H1 (cell line): Measurements from ENCODE around the gene BAG1. TPM values are rescaled to one million over a fixed set of nuclear protein-coding genes. Genes with fewer than 3 reads are reported as not detected.

Experiments
- CTCF ChIA-PET: fragments of 300-600 bp; sonication (Branson Sonifier 250); formaldehyde crosslinking; loops from one replicate; lab custom pipeline; 2021; ENCODE audit not compliant: partially characterized antibody; lab: Charles Lee
- POLR2A ChIA-PET: fragments of 300-600 bp; sonication (Branson Sonifier 250); formaldehyde crosslinking; loops from one replicate; lab custom pipeline; 2021; ENCODE audit warnings: inconsistent platforms; ENCODE audit not compliant: partially characterized antibody; lab: Charles Lee
- DNase-seq, 2 experiments: peaks; one replicate each; pipeline versions ENCODE4 v3.0.0 to v3.0.0-alpha.2; 2010 to 2022; ENCODE audit warnings: low spot score in 2 of 2, low read depth in 1 of 2, mixed read lengths in 1 of 2
- FAIRE-seq: peaks from 2 replicates; lab custom pipeline; 2011; peaks lifted over from hg19 to GRCh38; lab: Jason Lieb, UNC
- H2AFZ ChIP-seq: 2 replicates; pipeline ENCODE4 v1.8.1; 2012; ENCODE audit warnings: low read length, inconsistent platforms
- H2AK5ac ChIP-seq: 2 replicates; pipeline ENCODE4 v1.6.1; 2013; ENCODE audit warnings: low read depth, low read length
- H2BK120ac ChIP-seq: replicated peaks from 2 replicates; pipeline ENCODE3; 2013; ENCODE audit warnings: low read depth, low read length, inconsistent platforms
- H2BK12ac ChIP-seq: 2 replicates; pipeline ENCODE4 v1.6.1; 2013; ENCODE audit warnings: low read depth, low read length
- H2BK15ac ChIP-seq: 2 replicates; pipeline ENCODE4 v1.6.1; 2013; ENCODE audit warnings: low read length
- H2BK20ac ChIP-seq: 2 replicates; pipeline ENCODE4 v1.6.1; 2013; ENCODE audit warnings: low read length
- H2BK5ac ChIP-seq: 2 replicates; pipeline ENCODE4 v1.6.1; 2013; ENCODE audit warnings: low read depth, low read length
- H3K14ac ChIP-seq: 2 replicates; pipeline ENCODE4 v1.6.1; 2013; ENCODE audit warnings: inconsistent platforms; ENCODE audit not compliant: insufficient read length
- H3K18ac ChIP-seq: 2 replicates; pipeline ENCODE4 v1.6.1; 2013; ENCODE audit warnings: low read length; ENCODE audit errors: extremely low read depth
- H3K23ac ChIP-seq: 2 replicates; pipeline ENCODE4 v1.6.1; 2013; ENCODE audit warnings: inconsistent platforms; ENCODE audit not compliant: insufficient read length
- H3K23me2 ChIP-seq: 2 replicates; pipeline ENCODE4 v1.6.1; 2013; ENCODE audit warnings: low read depth, low read length
- H3K27ac ChIP-seq: 2 replicates; pipeline ENCODE4 v1.6.1; 2011; ENCODE audit warnings: low read depth, low read length, inconsistent platforms
- H3K27me3 ChIP-seq, 4 experiments: replicated peaks in 1 of 4; 1 replicate in 1 of 4; 2 replicates in 3 of 4; pipeline versions ENCODE4 v1.6.1 to v1.8.1; 2011 to 2013; ENCODE audit warnings: low read length in 3 of 4, mild to moderate bottlenecking in 3 of 4, inconsistent platforms in 2 of 4, mixed read lengths in 2 of 4, moderate library complexity in 1 of 4; ENCODE audit not compliant: control insufficient read depth in 3 of 4, insufficient read depth in 3 of 4; ENCODE audit errors: extremely low read depth in 1 of 4
- H3K36me3 ChIP-seq, 4 experiments: 2 replicates each; pipeline versions ENCODE4 v1.6.1 to v1.8.1; 2011 to 2013; ENCODE audit warnings: mild to moderate bottlenecking in 4 of 4, low read length in 3 of 4, moderate library complexity in 2 of 4, control low read depth in 1 of 4, inconsistent platforms in 1 of 4; ENCODE audit not compliant: insufficient read depth in 4 of 4, control insufficient read depth in 2 of 4
- H3K4ac ChIP-seq: replicated peaks from 2 replicates; pipeline ENCODE3; 2013; ENCODE audit warnings: low read length, low read depth, mixed read lengths, inconsistent platforms; ENCODE audit not compliant: insufficient read length
- H3K4me1 ChIP-seq, 4 experiments: replicated peaks in 1 of 4; 1 replicate in 1 of 4; 2 replicates in 3 of 4; pipeline versions ENCODE4 v1.6.1 to v1.8.1; 2011 to 2013; ENCODE audit warnings: low read length in 3 of 4, inconsistent platforms in 2 of 4, mixed read lengths in 1 of 4; ENCODE audit not compliant: insufficient read depth in 4 of 4, control insufficient read depth in 3 of 4
- H3K4me2 ChIP-seq, 2 experiments: 2 replicates each; pipeline versions ENCODE4 v1.6.1 to v1.8.1; 2011 to 2013; ENCODE audit warnings: low read depth in 2 of 2, low read length in 2 of 2, control low read depth in 1 of 2, inconsistent platforms in 1 of 2, mild to moderate bottlenecking in 1 of 2; ENCODE audit not compliant: insufficient read depth in 1 of 2
- H3K4me3 ChIP-seq, 4 experiments: fragments of 200-600, 300-600 bp in 1 of 4; sonication (generic), shearing (Covaris generic), sonication (Bioruptor Twin) in 1 of 4; 2 replicates each; pipeline versions ENCODE4 v1.5.1 to v1.8.1; 2011 to 2016; ENCODE audit warnings: low read length in 4 of 4, low read depth in 3 of 4, control low read depth in 2 of 4, inconsistent platforms in 2 of 4, mild to moderate bottlenecking in 2 of 4, mixed read lengths in 1 of 4, moderate library complexity in 1 of 4; ENCODE audit not compliant: insufficient read depth in 2 of 4; ENCODE audit errors: extremely low read depth in 1 of 4
- H3K56ac ChIP-seq: replicated peaks from 2 replicates; pipeline ENCODE3; 2013; ENCODE audit warnings: low read depth, mild to moderate bottlenecking, mixed read lengths, low read length, inconsistent platforms; ENCODE audit not compliant: insufficient read length
- H3K79me1 ChIP-seq: 2 replicates; pipeline ENCODE4 v1.6.1; 2013; ENCODE audit warnings: low read depth, low read length, control low read depth
- H3K79me2 ChIP-seq, 2 experiments: 2 replicates each; pipeline versions ENCODE4 v1.6.1 to v1.8.1; 2012 to 2013; ENCODE audit warnings: low read length in 2 of 2, mild to moderate bottlenecking in 2 of 2, inconsistent platforms in 1 of 2; ENCODE audit not compliant: insufficient read depth in 2 of 2, control insufficient read depth in 1 of 2
- H3K9ac ChIP-seq, 4 experiments: replicated peaks in 1 of 4; 1 replicate in 1 of 4; 2 replicates in 3 of 4; pipeline versions ENCODE4 v1.6.1 to v1.8.1; 2011 to 2013; ENCODE audit warnings: low read depth in 3 of 4, low read length in 3 of 4, control low read depth in 2 of 4, mild to moderate bottlenecking in 2 of 4, moderate library complexity in 2 of 4, inconsistent platforms in 1 of 4; ENCODE audit errors: extremely low read depth in 1 of 4
- H3K9me3 ChIP-seq, 2 experiments: 2 replicates each; pipeline versions ENCODE4 v1.6.1 to v1.8.1; 2012 to 2013; ENCODE audit warnings: mild to moderate bottlenecking in 2 of 2, moderate library complexity in 2 of 2, control low read depth in 1 of 2, inconsistent platforms in 1 of 2, low read depth in 1 of 2, low read length in 1 of 2, mixed read lengths in 1 of 2; ENCODE audit not compliant: insufficient read depth in 2 of 2
- H4K20me1 ChIP-seq, 2 experiments: replicated peaks in 1 of 2; 2 replicates each; pipeline versions ENCODE3 to v1.8.1; 2011 to 2013; ENCODE audit warnings: inconsistent platforms in 2 of 2, low read length in 2 of 2, mild to moderate bottlenecking in 1 of 2; ENCODE audit not compliant: insufficient read depth in 2 of 2, control insufficient read depth in 1 of 2
- H4K5ac ChIP-seq: 2 replicates; pipeline ENCODE4 v1.6.1; 2013; ENCODE audit warnings: low read length, low read depth, mixed read lengths, inconsistent platforms; ENCODE audit not compliant: insufficient read length
- H4K8ac ChIP-seq: 2 replicates; pipeline ENCODE4 v1.8.0; 2013; ENCODE audit warnings: mild to moderate bottlenecking, moderate library complexity, low read length, inconsistent platforms; ENCODE audit not compliant: insufficient read depth; ENCODE audit errors: extremely low read depth
- H4K91ac ChIP-seq: replicated peaks from 2 replicates; pipeline ENCODE3; 2013; ENCODE audit warnings: low read length, mixed read lengths, inconsistent platforms; ENCODE audit not compliant: insufficient read length
- MAFK ChIP-seq: IDR thresholded peaks from 2 replicates; pipeline ENCODE4 v1.6.1; 2012; ENCODE audit warnings: low read depth, mild to moderate bottlenecking, improper control_type of control experiment, low read length
- PHF8 ChIP-seq: fragments of 200-600 bp; sonication (generic); conservative IDR thresholded peaks from 2 replicates; pipeline ENCODE4 v1.7.1; 2012; ENCODE audit warnings: low read depth, mild to moderate bottlenecking, inconsistent platforms, low read length, moderate library complexity
- RAD21 ChIP-seq, 2 experiments: IDR thresholded peaks in 1 of 2; conservative IDR thresholded peaks in 1 of 2; 2 replicates each; pipeline ENCODE4 v1.6.1; 2011; ENCODE audit warnings: low read depth in 2 of 2, low read length in 2 of 2, improper control_type of control experiment in 1 of 2, inconsistent platforms in 1 of 2, mild to moderate bottlenecking in 1 of 2, moderate library complexity in 1 of 2
- WGBS, 2 experiments: shearing (Covaris generic) in 1 of 2; methylation state at CpG; one replicate each; pipeline versions ENCODE4 v1.1.6 to v1.1.7; 2013 to 2015; ENCODE audit warnings: low lambda C conversion rate in 2 of 2, mixed read lengths in 2 of 2, inconsistent platforms in 1 of 2, low coverage in 1 of 2, missing lambda C conversion rate in 1 of 2; ENCODE audit not compliant: insufficient replicate concordance in 2 of 2, insufficient coverage in 1 of 2, insufficient read length in 1 of 2; ENCODE audit errors: extremely low coverage in 1 of 2, missing lambda C conversion rate in 1 of 2; 5-methylcytosine and 5-hydroxymethylcytosine counted together
- polyA plus RNA-seq, 7 experiments: library from polyadenylated mRNA; depleted of rRNA in 3 of 7; stranded (reverse) in 5 of 7; unstranded in 2 of 7; fragments of >200 nt in 5 of 7; fragments of 200-250 nt in 2 of 7; gene quantifications; 1 replicate in 5 of 7; 2 replicates in 1 of 7; 4 replicates in 1 of 7; pipeline versions ENCODE4 v1.2.1 to v1.2.3, GENCODE V29; 2011 to 2013; ENCODE audit warnings: missing spikeins in 2 of 7, mixed read lengths in 2 of 7
- total RNA-seq: library from RNA; stranded (reverse); fragmentation: NEBNext Ultra II Directional; extraction: Animal tissue kit (Norgen Biotek cat#: 25700); gene quantifications from 2 replicates; pipeline ENCODE4 v1.2.1, GENCODE V29; 2021

Gene BAG1
- total and polyA plus RNA-seq, 2 of the 8 experiments (the other 6 are each of a cell fraction or from before 2014, with no cell fraction given): 14.7 to 59.8 TPM

DNA sequence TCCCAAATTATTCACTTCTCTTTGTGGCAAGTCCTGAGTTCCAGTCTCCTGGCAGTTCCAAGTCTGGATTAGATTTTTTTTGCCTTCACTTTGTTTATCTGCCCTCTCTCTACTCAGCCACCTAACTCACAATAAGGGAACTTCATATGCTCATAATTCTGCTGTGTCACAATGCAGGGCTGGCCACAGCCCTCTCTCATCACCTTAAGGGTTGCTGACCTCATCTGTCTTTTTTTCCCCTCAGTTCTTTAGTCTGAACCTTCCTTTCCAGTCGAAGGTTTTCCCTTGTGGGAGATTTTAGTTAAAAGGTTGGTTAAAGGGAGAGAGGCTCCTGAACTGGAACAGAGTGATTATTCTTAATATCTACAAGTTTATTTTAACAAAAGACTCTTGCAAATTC, 4.1 kb downstream of the BAG1 start:
- no peak overlapping the region for H2BK12ac ChIP-seq
- H4K5ac ChIP-seq: no peak overlapping the region
- no peak overlapping the region for H3K4me2 ChIP-seq
- H3K14ac ChIP-seq: no peak overlapping the region
- H2BK5ac ChIP-seq: no peak overlapping the region
- H3K79me1 ChIP-seq: 0 out of 2 replicates have a peak, but pooled peaks cover 3% of the 10 kb centered on the region
- peaks cover 0 to 1% of the 10 kb centered on the region in 2 experiments for H4K20me1 ChIP-seq
- no peak overlapping the region for H3K4ac ChIP-seq
- H2BK20ac ChIP-seq: no peak overlapping the region
- no peaks in the 10 kb centered on the region for H3K9me3 ChIP-seq
- H3K23me2 ChIP-seq: peaks cover 11% of the 10 kb centered on the region
- no peak overlapping the region for H2BK15ac ChIP-seq
- TF ChIP-seq RAD21 (IDR thresholded peaks at IDR 0.05 in 1 of 2, conservative IDR thresholded peaks at IDR 0.05 in 1 of 2; ENCODE audit: low read depth in 2 of 2, low read length in 2 of 2): no peak
- no peak for TF ChIP-seq MAFK
- no peak for TF ChIP-seq PHF8
- CTCF ChIA-PET: no interaction called here
- H3K18ac ChIP-seq: no peak overlapping the region
- POLR2A ChIA-PET: no interaction called here
- no peak overlapping the region for H2AK5ac ChIP-seq
- H3K56ac ChIP-seq: no peak overlapping the region
- H3K27ac ChIP-seq: no peak overlapping the region
- H2BK120ac ChIP-seq: no peak overlapping the region
- H4K91ac ChIP-seq: no peak overlapping the region
- H3K4me3 ChIP-seq: no peak overlapping the region
- H3K9ac ChIP-seq: no peak overlapping the region
- no peak for FAIRE-seq
- H4K8ac ChIP-seq: no peak overlapping the region
- WGBS, 2 experiments: 79% methylated on average over 1 of the region's 1 CpG; no CpG with 5 or more reads in 1 of the 2 experiments
- H2AFZ ChIP-seq: no peak overlapping the region
- no peak for DNase-seq
- peaks cover 34 to 60% (median 51%) of the 10 kb centered on the region in 4 experiments for H3K36me3 ChIP-seq
- no peaks in the 10 kb centered on the region for H3K27me3 ChIP-seq
- H3K23ac ChIP-seq: no peak overlapping the region
- H3K4me1 ChIP-seq: peaks cover 0 to 2% (median under 1%) of the 10 kb centered on the region in 4 experiments; a peak in 2 of 7 replicates
- H3K79me2 ChIP-seq: peaks cover 10 to 22% of the 10 kb centered on the region in 2 experiments
